SU-DHL-6 (cell line): ENCODE measurements around the gene HOXA9.

ENCODE experiments used
- EZH2phosphoT487 ChIP-seq: fragments of 200-600 bp; sonication (generic), shearing (Covaris generic); conservative IDR thresholded peaks from 2 replicates; pipeline ENCODE4 v1.6.1; 2018; ENCODE audit warnings: mild to moderate bottlenecking, antibody characterized with exemption, low read length, moderate library complexity, mixed read lengths
- TF ChIP-seq, protein P1 (sequence below): fragments of 200-600 bp; sonication (generic); IDR thresholded peaks from one replicate; pipeline ENCODE4 v1.5.1; 2017; ENCODE audit warnings: antibody characterized with exemption, mild to moderate bottlenecking, low read length, moderate library complexity; ENCODE audit not compliant: insufficient read depth, poor library complexity, severe bottlenecking

DNA sequence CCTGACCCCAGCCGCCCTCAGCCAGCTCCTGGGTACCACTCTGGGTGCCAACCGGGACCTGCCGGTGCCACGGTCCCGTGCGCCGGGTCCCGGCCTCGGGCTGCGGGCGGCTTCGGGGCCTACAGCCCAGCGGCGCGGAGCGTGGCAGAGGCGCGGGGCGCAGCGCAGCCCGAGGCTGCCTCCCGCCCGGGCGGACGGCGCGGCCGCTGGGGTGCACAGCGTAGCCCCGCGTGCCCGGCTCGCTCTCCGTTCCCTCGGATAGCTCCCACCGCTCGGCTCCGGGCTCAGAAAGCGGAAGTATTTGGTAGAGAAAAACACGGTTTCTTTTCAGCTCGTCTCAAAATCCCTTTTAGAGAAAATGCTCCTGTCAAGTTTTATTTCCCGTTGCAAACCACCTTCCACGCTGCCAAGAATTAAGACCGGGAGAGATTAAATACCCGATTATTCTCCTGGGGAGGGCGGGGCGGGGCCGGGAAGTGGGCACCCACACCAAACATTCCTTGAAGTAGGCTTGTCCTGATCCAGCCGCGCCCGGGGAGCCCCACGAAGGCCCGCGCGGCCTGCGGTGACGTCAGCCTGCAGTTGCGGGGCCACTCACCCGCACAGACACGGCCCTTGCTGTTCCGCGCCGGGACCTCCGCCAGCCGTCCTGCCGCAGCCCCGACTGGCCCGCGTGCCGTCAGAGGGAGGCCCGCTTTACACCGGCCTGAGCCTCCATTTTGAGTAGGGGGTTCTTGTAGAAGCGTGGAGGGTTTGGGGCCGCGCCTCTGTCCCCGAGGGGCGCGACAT is 27.4 kb upstream of the HOXA9 start:
- TF ChIP-seq, protein P1, sequence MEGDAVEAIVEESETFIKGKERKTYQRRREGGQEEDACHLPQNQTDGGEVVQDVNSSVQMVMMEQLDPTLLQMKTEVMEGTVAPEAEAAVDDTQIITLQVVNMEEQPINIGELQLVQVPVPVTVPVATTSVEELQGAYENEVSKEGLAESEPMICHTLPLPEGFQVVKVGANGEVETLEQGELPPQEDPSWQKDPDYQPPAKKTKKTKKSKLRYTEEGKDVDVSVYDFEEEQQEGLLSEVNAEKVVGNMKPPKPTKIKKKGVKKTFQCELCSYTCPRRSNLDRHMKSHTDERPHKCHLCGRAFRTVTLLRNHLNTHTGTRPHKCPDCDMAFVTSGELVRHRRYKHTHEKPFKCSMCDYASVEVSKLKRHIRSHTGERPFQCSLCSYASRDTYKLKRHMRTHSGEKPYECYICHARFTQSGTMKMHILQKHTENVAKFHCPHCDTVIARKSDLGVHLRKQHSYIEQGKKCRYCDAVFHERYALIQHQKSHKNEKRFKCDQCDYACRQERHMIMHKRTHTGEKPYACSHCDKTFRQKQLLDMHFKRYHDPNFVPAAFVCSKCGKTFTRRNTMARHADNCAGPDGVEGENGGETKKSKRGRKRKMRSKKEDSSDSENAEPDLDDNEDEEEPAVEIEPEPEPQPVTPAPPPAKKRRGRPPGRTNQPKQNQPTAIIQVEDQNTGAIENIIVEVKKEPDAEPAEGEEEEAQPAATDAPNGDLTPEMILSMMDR: no peak
- TF ChIP-seq EZH2phosphoT487: no peak
